Sigmoid colon (tissue), 4 donors: ENCODE results near the gene OGG1.

Source experiments
- CTCF ChIP-seq, 4 experiments: fragments of 450-650 bp in 3 of 4; fragments of 200-600 bp in 1 of 4; IDR thresholded peaks; one replicate each; pipeline ENCODE4 v1.5.1; 2016 to 2019; ENCODE audit warnings: antibody characterized with exemption in 4 of 4, mild to moderate bottlenecking in 3 of 4, moderate library complexity in 2 of 4
- EP300 ChIP-seq, 4 donors: sonication (generic); formaldehyde crosslinking; IDR thresholded peaks; one replicate each; pipeline ENCODE4 v1.6.1; 2017; ENCODE audit warnings: antibody characterized with exemption in 4 of 4
- POLR2A ChIP-seq, 2 donors: fragments of 450-650 bp; IDR thresholded peaks; one replicate each; pipeline ENCODE4 v1.6.1; 2016; ENCODE audit warnings: antibody characterized with exemption in 2 of 2, mild to moderate bottlenecking in 2 of 2, moderate library complexity in 2 of 2
- POLR2AphosphoS5 ChIP-seq, 4 donors: sonication (generic); formaldehyde crosslinking; IDR thresholded peaks; one replicate each; pipeline ENCODE4 v1.6.1; 2017; ENCODE audit warnings: antibody characterized with exemption in 4 of 4

- TF ChIP-seq POLR2A (IDR thresholded peaks at IDR 0.05) (no peak), CTCF (IDR thresholded peaks at IDR 0.05) (no peak), EP300 (IDR thresholded peaks at IDR 0.05) (no peak), POLR2AphosphoS5 (IDR thresholded peaks at IDR 0.05) (no peak)
These were observed 17.0 kb upstream of the OGG1 start for GRCh38 chr3:9732740-9733115.
